Hematopoietic multipotent progenitor cell treated with erythropoietin and hydrocortisone succinate and interleukin-3 and kit ligand, for 8 days (in vitro differentiated cells): ENCODE data around the gene RASGRF1.
"Not testable (repeated sequence)": the region's sequence is repeated elsewhere in the genome, so short reads cannot be mapped to it uniquely, and the experiment has no call there.

ENCODE experiments used
- DNase-seq: peaks from one replicate; pipeline ENCODE4 v3.0.0-alpha.2; 2015

The RASGRF1 gene

DNA sequence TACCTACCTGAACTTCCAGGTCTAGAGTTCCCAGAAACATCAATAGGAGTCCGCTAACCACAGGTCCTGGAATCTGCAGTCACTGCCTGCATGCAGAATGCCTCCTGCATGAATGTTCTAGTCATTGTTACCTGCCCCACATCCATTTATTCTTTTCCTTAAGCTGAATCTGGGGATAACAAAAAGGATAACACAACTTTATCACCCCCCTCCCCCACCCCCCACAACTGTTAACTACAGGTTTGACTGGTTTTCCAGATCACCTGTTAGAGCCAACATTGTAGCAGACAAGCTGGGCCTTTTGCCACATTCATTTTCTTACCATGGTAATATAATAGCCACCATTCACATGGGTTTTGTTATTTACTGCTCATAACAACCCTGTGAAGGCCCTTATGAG lies 141.1 kb downstream of the RASGRF1 start:
- no peak for DNase-seq

- no peak for DNase-seq
These were observed 143.1 kb downstream of the RASGRF1 start for GRCh38 chr15:78947506-78947905.

GRCh38 chr15:78946493-78946892 lies 144.1 kb downstream of the RASGRF1 start:
- no peak for DNase-seq

GRCh38 chr15:78944669-78945407 lies 145.7 kb downstream of the RASGRF1 start, which contains the start of gene CTSH:
Gene CTSH (minus strand): TSS chr15:78945046. CDS start chr15:78944981, 65 bp downstream.
- peak; percentile 62 for DNase-seq

- no peak for DNase-seq
These were observed 146.4 kb downstream of the RASGRF1 start for GRCh38 chr15:78944202-78944625.

- no peak for DNase-seq
These were observed 146.9 kb downstream of the RASGRF1 start for GRCh38 chr15:78943692-78944091.

GRCh38 chr15:78942741-78943140 lies 147.8 kb downstream of the RASGRF1 start:
- no peak for DNase-seq

- no peak for DNase-seq
These were observed 151.7 kb downstream of the RASGRF1 start for GRCh38 chr15:78938658-78939488.

DNA sequence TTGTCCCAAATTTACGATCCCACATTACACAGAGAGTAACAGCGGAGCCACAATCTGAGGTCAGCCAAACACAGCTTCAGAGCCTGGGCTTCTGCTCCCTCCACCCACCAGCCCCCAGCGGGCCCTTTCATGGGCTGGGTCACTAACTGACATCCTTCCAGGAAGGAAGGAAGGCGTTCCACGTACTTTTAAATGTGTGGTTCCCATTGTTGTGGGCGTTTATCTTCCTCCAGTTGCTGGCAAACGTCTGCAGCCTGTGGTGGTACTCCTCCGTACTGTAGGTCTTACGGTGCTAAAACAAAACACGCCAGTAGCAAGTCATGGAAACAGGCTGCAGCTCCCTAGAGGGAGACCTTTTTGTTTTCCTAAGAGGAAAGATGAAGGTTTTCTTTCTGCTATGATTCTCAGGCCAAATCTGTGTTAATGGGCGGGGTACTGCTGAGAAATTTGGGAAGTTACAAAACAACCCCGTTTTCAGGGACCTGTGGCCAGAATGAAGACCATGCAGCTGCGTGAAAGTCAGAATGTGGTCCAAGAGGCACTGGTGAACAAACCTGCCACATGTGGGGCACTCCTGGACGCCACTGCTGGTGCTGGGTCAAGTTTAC lies 153.3 kb downstream of the RASGRF1 start:
- peak; percentile 86 for DNase-seq

GRCh38 chr15:78934655-78935023 lies 155.9 kb downstream of the RASGRF1 start:
- DNase-seq = no peak

GRCh38 chr15:78933823-78934654 lies 156.5 kb downstream of the RASGRF1 start:
- DNase-seq = no peak

DNA sequence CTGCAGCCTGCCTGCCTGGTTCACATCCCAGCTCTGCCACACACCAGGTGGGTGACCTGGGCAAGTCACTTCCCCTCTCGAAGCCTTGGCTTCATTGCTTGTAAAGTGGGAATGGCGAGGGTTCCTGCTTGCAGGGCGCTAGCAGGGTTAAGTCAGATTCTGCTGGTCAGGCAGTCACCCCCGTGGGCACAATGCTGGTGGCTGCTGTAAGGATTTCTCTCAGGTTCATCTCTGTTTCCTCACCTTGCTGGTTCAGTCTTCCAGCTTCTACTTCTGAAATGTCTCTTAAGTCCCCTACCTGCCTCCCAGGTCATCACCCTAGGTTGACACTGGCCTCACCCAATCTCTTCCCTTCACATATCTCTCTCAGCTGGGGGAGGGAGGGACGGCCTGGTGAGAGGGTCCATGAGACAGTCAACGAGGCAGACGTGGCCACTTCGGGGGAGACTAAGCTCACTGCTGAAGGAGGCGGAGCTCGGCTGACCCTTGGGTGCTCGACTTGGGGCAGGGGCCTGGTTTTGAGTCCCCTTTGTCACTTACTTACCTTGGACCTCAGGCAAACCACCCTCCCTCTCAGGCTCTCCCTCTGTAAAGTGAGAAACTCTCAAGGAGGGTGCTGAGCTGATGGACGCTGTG lies 157.3 kb downstream of the RASGRF1 start:
- DNase-seq = no peak

DNA sequence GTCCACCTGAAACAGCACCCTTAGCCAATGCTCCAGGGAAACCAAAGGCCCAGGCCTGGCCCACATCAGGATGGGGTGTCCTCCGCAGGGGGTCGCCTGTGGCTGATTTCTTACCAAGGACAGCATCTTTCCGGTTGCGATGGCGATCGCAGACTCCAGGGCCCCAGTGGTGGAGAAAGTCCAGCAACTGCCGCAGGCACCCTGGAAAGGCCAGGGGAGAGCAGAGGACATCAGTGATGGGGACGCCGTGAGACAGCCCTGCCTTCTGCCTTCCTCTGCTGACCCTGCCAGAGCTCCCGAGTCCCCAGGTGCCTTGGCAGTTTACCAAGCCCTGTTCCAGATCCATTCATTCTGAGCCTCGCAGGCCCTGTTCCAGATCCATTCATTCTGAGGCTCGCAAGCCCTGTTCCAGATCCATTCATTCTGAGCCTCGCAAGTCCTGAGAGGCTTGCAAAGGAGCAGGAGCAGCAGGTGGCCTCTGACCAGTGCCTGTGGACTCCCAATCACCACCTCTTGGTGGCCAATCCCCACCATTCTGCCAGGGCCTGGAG lies 158.2 kb downstream of the RASGRF1 start:
- DNase-seq = no peak

DNA sequence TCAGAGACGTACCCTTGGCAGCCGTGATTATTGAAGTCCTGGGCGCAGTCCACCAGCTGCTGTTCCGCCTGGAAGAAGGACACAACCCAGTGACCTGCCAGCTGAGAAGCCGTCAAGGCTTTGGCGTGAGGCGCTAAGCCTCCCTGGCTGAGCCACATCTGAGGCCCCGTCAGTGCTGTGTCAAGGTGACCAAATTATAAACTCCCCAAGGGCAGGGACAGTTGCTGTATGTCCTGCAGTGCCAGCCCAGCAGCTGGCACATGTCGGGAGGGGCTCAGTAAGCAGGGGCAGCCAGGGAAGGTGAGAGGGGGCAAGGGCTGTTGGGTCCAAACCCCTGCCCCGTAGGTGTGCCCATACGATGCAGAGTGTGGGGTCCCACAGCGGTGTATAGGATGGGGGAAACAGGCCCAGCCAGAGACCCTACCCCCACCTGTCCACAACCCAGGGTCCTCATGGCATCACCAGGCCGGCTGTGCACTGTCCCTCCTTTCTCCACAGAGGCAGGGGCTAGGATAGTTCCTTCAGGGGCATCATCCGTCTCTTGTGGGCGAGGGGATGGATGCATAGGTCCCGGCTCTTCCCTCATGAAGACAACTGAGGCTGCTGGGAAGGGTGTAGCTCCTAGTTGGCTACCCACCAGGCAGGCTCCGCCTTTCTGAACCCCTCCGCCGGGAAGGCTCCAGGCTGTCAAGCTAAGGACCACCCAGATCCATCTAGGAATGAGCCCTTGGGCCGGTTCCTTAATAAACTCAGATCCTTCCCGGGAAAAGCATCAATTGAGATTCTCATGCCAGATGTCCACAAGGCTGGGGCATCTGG lies 158.9 kb downstream of the RASGRF1 start:
- DNase-seq = no peak

GRCh38 chr15:78930577-78931388 lies 159.8 kb downstream of the RASGRF1 start:
- DNase-seq = peak; percentile 50

GRCh38 chr15:78929536-78930264 lies 160.9 kb downstream of the RASGRF1 start:
- no peak for DNase-seq

DNA sequence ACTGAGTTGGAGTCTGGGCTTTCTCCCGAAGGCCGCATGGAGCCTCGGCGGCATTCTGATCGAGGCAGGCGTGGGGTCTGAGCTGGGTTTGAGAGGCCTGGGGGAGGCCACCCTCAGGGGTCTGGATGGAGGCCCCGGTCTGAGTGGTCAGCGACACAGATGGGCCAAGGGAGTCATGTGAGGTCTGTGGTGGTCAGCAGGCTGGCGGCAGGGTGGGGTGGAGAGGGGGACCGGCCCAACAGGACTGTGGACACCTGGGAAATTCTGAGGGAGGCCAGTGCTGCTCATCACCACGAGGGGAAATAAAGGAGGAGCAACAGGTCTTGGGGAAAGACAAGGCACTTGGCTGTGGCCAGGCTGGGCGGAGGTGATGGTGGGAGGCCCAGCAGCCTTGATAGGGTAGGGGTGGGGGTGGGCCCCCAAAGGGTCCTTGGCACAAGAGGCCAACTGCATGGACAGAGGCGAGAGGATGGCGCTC lies 161.9 kb downstream of the RASGRF1 start:
- DNase-seq = no peak

- not testable (repeated sequence) for DNase-seq
These were observed 162.4 kb downstream of the RASGRF1 start for GRCh38 chr15:78928176-78928575.
